Measurements from ENCODE around the gene BRINP2.
"Not testable (repeated sequence)": the region's sequence is repeated elsewhere in the genome, so short reads cannot be mapped to it uniquely, and the experiment has no call there.

BRINP2 gene

GRCh38 chr1:177315261-177315660, 144.5 kb downstream of the BRINP2 start:
- DNase-seq (ENCODE audit: low read depth), result no peak
- no peak overlapping the region for H3K4me3 ChIP-seq (ENCODE audit: low read depth, low read length)
- TF ChIP-seq CTCF (IDR thresholded peaks at IDR 0.05; ENCODE audit: low read depth, low read length, missing control alignments), result no peak

- DNase-seq (ENCODE audit: low read depth), result no peak
- TF ChIP-seq CTCF (IDR thresholded peaks at IDR 0.05; ENCODE audit: low read depth, low read length, missing control alignments), result no peak
- no peak overlapping the region for H3K4me3 ChIP-seq (ENCODE audit: low read depth, low read length)
Measured at GRCh38 chr1:177315761-177316160, 145.0 kb downstream of the BRINP2 start.

- DNase-seq (ENCODE audit: low read depth); H3K4me3 ChIP-seq (ENCODE audit: low read depth, low read length): not testable (repeated sequence)
Measured at GRCh38 chr1:177321434-177321833, 150.7 kb downstream of the BRINP2 start.

- H3K4me3 ChIP-seq (ENCODE audit: low read depth, low read length), result no peak overlapping the region
- no peak for TF ChIP-seq CTCF (IDR thresholded peaks at IDR 0.05; ENCODE audit: low read depth, low read length, missing control alignments)
- DNase-seq (ENCODE audit: low read depth), result no peak
Measured at GRCh38 chr1:177328251-177328650, 157.5 kb downstream of the BRINP2 start.

- DNase-seq (ENCODE audit: low read depth), result no peak
- H3K4me3 ChIP-seq (ENCODE audit: low read depth, low read length), result no peak overlapping the region
- TF ChIP-seq CTCF (IDR thresholded peaks at IDR 0.05; ENCODE audit: low read depth, low read length, missing control alignments), result no peak
Measured at GRCh38 chr1:177329871-177330270, 159.1 kb downstream of the BRINP2 start.
